C4-2B (cell line): ENCODE data around the gene MIS12.

Source experiments
- H3K27ac ChIP-seq: fragments of 450-650 bp; 2 replicates; pipeline ENCODE4 v1.5.1; 2017
- ZFX ChIP-seq: fragments of 450-650 bp; IDR thresholded peaks from 2 replicates; pipeline ENCODE4 v1.6.1; 2017
- TF ChIP-seq, protein P1 (sequence below): fragments of 450-650 bp; conservative IDR thresholded peaks from 2 replicates; pipeline ENCODE4 v1.5.1; 2017; ENCODE audit warnings: mild to moderate bottlenecking

MIS12 gene

DNA sequence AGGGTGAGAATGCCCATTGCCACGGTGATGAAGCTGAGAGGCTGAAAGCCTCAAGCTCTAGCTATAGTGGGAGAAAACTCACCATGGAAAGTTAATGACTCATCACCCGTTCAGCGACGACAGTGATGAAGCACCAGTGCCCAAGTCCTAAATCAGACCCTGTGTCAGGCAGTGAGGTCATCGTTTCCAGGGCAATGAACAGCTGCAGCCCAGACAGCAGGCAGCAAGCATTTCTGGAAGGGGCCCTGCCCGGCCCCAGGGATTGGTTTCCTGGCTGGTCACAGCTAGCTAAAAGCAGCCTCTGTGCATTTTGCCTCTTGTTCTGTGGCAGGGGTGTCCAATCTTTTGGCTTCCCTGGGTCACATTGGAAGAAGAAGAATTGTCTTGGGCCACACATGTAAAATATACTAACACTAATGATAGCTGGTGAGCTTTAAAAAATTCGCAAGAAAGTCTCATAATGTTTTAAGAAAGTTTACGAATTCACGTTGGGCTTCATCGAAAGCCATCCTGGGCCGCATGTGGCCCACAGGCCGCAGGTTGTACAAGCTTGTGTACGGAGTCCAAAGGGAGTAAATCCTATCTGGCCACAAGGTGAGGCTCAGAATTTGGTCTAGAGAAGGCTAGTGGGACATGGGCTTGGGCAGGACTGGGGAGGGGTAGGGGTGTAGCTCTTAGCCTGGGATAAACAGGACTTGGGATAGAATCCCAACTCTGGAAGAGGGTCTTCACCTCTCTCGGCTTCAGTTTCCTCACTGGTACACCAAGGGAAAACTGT lies 40.6 kb downstream of the MIS12 start:
- no peak for TF ChIP-seq ZFX
- TF ChIP-seq, protein P1, sequence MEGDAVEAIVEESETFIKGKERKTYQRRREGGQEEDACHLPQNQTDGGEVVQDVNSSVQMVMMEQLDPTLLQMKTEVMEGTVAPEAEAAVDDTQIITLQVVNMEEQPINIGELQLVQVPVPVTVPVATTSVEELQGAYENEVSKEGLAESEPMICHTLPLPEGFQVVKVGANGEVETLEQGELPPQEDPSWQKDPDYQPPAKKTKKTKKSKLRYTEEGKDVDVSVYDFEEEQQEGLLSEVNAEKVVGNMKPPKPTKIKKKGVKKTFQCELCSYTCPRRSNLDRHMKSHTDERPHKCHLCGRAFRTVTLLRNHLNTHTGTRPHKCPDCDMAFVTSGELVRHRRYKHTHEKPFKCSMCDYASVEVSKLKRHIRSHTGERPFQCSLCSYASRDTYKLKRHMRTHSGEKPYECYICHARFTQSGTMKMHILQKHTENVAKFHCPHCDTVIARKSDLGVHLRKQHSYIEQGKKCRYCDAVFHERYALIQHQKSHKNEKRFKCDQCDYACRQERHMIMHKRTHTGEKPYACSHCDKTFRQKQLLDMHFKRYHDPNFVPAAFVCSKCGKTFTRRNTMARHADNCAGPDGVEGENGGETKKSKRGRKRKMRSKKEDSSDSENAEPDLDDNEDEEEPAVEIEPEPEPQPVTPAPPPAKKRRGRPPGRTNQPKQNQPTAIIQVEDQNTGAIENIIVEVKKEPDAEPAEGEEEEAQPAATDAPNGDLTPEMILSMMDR: no peak
- H3K27ac ChIP-seq: no peak overlapping the region

GRCh38 chr17:5527601-5528250 lies 41.4 kb downstream of the MIS12 start:
- no peak for TF ChIP-seq ZFX
- TF ChIP-seq, protein P1: no peak
- no peak overlapping the region for H3K27ac ChIP-seq

DNA sequence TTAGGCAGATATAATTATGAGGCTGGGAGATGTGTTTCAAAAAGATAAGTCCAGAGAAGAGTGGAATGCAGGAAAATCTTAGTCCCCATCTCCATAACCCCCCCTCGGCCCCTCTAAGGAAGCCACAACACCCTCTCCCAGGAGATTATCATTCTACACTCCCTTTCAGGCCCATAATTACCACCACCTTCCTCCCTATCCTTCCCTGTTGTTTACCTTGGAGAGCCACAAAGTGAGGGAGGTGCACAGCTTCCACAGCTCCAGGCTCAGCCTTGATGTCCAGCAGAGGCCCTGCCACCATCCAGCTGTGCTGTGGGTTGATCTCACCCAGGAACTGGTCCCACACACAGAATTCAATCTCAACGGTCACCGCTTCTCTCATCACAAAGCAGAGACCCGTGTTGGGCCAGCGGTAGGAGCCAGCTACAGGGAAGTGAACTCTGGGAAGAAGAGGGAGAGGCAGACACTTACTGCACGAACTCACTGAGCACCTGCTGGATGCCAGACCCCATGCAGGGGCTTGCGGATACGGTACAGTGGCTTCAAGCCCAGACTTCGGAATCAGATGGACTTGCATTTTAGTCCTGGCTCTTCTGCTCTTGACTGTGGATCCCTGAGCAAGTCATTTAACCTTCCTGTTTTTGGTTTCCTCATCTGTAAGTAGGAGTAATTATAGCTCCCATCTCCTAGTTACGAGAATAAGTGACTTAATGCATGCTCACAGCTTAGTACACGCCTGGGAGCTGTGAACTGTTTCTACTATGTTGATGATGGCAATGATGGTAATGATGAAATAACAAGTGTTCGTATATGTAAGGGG lies 44.1 kb downstream of the MIS12 start:
- TF ChIP-seq, protein P1: no peak
- TF ChIP-seq ZFX: no peak
- no peak overlapping the region for H3K27ac ChIP-seq

DNA sequence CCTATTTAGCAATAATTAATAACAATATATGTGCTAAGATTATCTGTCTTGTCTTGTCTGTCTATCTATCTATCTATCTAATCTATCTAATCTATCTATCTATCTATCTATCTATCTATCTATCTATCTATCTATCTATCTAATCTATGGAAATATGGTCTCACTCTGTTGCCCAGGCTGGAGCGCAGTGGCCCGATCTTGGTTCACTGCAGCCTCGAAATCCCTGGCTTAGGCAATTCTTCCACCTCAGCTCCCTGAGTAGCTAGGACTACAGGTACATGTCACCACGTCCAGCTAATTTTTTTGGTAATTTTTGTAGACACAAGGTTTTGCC lies 44.7 kb downstream of the MIS12 start:
- H3K27ac ChIP-seq: no peak overlapping the region
- no peak for TF ChIP-seq ZFX
- TF ChIP-seq, protein P1: no peak

DNA sequence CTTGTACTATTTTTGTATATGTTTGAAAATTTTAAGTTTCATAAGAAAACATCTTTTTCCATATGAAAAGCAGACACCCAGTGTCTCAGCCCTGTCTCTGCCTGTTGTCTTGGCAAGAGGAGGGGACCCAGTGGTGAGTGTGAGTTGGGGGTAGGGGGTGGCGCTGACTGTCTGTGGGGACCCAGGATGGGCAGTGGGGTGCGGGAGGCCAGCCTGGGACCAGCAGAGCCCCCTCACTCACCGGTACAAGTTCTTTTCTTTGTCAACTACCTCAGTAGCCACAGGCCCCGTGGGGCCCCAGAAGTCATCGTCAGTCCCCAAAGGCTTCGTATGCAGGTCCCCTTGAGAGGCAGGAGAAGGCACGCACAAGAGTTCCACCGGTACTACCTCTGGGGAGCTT lies 46.2 kb downstream of the MIS12 start:
- TF ChIP-seq, protein P1: no peak
- TF ChIP-seq ZFX: no peak
- no peak overlapping the region for H3K27ac ChIP-seq

DNA sequence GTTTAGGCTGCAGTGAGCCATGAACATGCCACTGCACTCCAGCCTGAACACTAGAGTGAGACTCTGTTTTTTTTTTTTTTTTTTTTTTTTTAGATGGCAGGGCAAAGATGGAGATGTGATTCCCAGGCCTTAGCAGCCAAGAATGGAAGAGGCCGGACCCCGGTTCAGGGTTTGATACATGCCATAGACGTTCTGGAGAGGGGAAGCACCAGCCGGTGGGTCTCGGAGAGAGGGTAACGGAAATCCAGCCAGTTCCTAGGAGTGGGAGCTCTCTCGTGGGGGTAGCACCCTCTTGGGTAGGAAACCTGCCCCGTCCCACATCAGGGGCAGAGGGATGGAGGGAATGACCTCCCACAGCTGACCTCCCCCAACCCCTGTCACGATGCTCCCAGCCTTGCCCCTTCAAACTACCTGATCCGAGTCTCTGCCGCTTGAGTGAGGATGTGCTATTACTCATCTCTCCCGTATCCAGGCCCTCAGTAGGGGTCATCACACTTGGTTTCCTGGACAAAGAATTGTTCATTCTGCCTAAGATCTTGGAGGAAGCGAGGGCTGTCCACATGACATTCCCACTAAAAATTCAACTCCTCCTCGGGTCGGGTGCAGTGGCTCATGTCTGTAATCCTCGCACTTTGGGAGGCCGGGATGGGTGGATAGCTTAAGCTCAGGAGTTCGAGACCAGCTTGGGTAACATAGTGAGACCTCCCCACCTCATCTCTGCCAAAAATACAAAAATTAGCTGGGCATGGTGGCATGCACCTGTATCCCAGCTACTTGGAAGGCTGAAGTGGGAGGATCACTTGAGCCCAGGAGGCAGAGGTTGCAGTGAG lies 47.3 kb downstream of the MIS12 start:
- TF ChIP-seq ZFX: no peak
- TF ChIP-seq, protein P1: no peak

More for the DNA sequence above, 47.3 kb downstream of the MIS12 start:
- H3K27ac ChIP-seq: no peak overlapping the region
